PC-9 (cell line): ENCODE measurements around the gene PGPEP1.

Experiments used
- EZH2 ChIP-seq: fragments of 200-600 bp; sonication (generic); IDR thresholded peaks from 2 replicates; pipeline ENCODE4 v1.8.0; 2017; ENCODE audit warnings: antibody characterized with exemption, low read depth
- TF ChIP-seq, protein P1 (sequence below): fragments of 200-600 bp; sonication (generic); conservative IDR thresholded peaks from 2 replicates; pipeline ENCODE4 v1.6.1; 2017; ENCODE audit warnings: mixed run types, antibody characterized with exemption, mild to moderate bottlenecking, moderate library complexity

DNA sequence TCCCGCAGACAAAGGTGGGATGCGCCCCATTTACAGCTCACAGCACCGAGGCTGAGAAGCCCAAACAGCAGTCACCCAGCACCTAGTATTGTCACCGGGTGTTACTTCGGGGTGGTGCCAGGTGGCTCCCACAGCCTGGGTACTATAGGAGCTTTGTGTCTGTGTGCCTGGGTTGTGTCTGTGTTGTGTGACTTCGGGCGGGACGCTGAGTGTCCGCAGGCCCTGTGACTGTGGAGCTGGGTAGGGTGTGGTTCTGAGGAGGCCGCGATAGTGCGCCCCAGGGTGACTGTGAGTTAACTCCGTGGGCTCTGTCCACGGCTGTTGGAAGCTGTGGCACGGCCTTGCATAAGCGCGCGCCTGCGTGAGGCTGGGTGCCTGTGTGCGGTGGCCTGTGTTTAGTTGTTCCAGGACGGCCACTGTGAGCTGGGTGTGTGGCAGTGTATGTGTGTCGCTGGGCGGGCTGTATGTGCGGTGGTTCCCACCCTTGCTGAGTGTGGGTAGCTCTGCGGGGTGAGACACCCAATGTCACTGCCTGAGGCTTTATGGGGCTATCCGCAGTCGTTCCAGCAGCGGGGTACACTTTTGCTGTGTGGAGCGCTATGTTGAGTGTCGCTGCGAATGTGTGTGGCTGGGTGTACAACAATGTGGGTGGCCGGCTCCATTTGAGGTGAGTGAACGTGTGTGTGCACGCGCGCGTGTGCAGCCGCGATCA is 78.2 kb downstream of the PGPEP1 start:
- TF ChIP-seq, protein P1, sequence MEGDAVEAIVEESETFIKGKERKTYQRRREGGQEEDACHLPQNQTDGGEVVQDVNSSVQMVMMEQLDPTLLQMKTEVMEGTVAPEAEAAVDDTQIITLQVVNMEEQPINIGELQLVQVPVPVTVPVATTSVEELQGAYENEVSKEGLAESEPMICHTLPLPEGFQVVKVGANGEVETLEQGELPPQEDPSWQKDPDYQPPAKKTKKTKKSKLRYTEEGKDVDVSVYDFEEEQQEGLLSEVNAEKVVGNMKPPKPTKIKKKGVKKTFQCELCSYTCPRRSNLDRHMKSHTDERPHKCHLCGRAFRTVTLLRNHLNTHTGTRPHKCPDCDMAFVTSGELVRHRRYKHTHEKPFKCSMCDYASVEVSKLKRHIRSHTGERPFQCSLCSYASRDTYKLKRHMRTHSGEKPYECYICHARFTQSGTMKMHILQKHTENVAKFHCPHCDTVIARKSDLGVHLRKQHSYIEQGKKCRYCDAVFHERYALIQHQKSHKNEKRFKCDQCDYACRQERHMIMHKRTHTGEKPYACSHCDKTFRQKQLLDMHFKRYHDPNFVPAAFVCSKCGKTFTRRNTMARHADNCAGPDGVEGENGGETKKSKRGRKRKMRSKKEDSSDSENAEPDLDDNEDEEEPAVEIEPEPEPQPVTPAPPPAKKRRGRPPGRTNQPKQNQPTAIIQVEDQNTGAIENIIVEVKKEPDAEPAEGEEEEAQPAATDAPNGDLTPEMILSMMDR, result no peak
- no peak for TF ChIP-seq EZH2
